Body of pancreas (tissue), 4 donors: ENCODE data around the gene NCR2. TPM values are rescaled to one million over a fixed set of nuclear protein-coding genes. Genes with fewer than 3 reads are reported as not detected.

Source experiments
- ATAC-seq: fragments of 150-250 bp; one replicate; pipeline ENCODE4 v1.9.1; 2016
- DNase-seq, 4 donors: peaks; one replicate each; pipeline ENCODE4 v3.0.0-alpha.2; 2019
- H3K27ac ChIP-seq, 4 donors: fragments of 200-600 bp; sonication (generic); 1 replicate in 3 of 4; 2 replicates in 1 of 4; pipeline versions ENCODE4 v1.5.1 to v1.6.1; 2016 to 2019; ENCODE audit warnings: mild to moderate bottlenecking in 1 of 4, mixed read lengths in 1 of 4, moderate library complexity in 1 of 4
- H3K27me3 ChIP-seq, 2 donors: fragments of 200-600 bp; sonication (generic); one replicate each; pipeline ENCODE4 v1.6.0; 2016; ENCODE audit warnings: mild to moderate bottlenecking in 1 of 2
- H3K36me3 ChIP-seq, 2 donors: fragments of 200-600 bp; sonication (generic); replicated peaks in 1 of 2; 2 replicates each; pipeline ENCODE4 v1.5.1; 2016; ENCODE audit warnings: low read depth in 2 of 2; ENCODE audit not compliant: insufficient read depth in 1 of 2
- H3K4me1 ChIP-seq: fragments of 200-600 bp; sonication (generic); one replicate; pipeline ENCODE4 v1.6.0; 2016
- H3K4me3 ChIP-seq, 2 donors: fragments of 200-600 bp; sonication (generic); 1 replicate in 1 of 2; 2 replicates in 1 of 2; pipeline ENCODE4 v1.5.1; 2016 to 2019
- H3K9me3 ChIP-seq, 3 donors: fragments of 200-600 bp; sonication (generic); 1 replicate in 2 of 3; 2 replicates in 1 of 3; pipeline ENCODE4 v1.5.1; 2016
- POLR2A ChIP-seq, 3 donors: fragments of 450-650 bp; IDR thresholded peaks; one replicate each; pipeline ENCODE4 v1.6.1; 2016; ENCODE audit warnings: antibody characterized with exemption in 3 of 3, mild to moderate bottlenecking in 2 of 3
- WGBS, 2 donors: methylation state at CpG; one replicate each; pipeline ENCODE4 v1.1.5; 2017; 5-methylcytosine and 5-hydroxymethylcytosine counted together
- intact Hi-C: fragments of 100-400 bp; cut with DNase I; formaldehyde crosslinking; loops from one replicate; pipeline ENCODE4 v1.15.1; 2023
- total RNA-seq, 2 donors: library from RNA; depleted of rRNA; stranded (reverse); fragments of >200 nt; gene quantifications; one replicate each; pipeline ENCODE4 v1.1.0, GENCODE V29; 2016
- TF ChIP-seq, protein P1 (sequence below), 7 experiments: fragments of 450-650 bp in 4 of 7; fragments of 200-600 bp in 3 of 7; sonication (generic) in 3 of 7; IDR thresholded peaks; one replicate each; pipeline ENCODE4 v1.5.1; 2016 to 2019; ENCODE audit warnings: antibody characterized with exemption in 7 of 7

NCR2 gene
- total RNA-seq, 2 donors from 2014 or later: not detected

DNA sequence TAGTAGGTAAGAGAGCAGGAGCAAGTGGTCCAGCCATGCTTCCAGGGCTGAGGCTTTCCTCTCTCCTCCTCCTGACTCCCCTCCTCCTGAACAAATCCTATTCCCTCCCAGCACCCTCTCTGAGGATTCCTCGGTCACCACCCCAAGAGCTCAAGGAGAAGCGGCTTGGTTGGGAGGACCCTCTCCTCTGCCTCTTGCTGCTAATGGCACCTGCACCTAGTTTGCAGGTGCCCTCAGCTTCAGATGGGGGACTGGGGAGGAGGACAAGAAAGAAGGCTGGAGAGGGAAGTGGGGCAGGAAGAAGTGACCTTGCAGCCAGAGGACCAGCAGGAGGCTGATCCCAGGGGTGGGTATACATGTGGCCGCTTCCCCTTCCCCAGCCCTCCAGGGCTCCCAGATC, 17.5 kb downstream of the NCR2 start:
- Histone ChIP-seq H3K4me1 (no peaks in the 10 kb centered on the region), H3K36me3 (no peaks in the 10 kb centered on the region), H3K9me3 (no peaks in the 10 kb centered on the region), H3K4me3 (no peak overlapping the region), H3K27me3 (no peaks in the 10 kb centered on the region), H3K27ac (no peak overlapping the region)
- intact Hi-C loops: no loop called here
- ATAC-seq: no peak
- WGBS, 2 donors: 82 to 96% methylated on average over 3 of the region's 3 CpGs
- DNase-seq: no peak
- no peak for TF ChIP-seq POLR2A (IDR thresholded peaks at IDR 0.05)
- TF ChIP-seq, protein P1, sequence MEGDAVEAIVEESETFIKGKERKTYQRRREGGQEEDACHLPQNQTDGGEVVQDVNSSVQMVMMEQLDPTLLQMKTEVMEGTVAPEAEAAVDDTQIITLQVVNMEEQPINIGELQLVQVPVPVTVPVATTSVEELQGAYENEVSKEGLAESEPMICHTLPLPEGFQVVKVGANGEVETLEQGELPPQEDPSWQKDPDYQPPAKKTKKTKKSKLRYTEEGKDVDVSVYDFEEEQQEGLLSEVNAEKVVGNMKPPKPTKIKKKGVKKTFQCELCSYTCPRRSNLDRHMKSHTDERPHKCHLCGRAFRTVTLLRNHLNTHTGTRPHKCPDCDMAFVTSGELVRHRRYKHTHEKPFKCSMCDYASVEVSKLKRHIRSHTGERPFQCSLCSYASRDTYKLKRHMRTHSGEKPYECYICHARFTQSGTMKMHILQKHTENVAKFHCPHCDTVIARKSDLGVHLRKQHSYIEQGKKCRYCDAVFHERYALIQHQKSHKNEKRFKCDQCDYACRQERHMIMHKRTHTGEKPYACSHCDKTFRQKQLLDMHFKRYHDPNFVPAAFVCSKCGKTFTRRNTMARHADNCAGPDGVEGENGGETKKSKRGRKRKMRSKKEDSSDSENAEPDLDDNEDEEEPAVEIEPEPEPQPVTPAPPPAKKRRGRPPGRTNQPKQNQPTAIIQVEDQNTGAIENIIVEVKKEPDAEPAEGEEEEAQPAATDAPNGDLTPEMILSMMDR (IDR thresholded peaks at IDR 0.05): no peak

DNA sequence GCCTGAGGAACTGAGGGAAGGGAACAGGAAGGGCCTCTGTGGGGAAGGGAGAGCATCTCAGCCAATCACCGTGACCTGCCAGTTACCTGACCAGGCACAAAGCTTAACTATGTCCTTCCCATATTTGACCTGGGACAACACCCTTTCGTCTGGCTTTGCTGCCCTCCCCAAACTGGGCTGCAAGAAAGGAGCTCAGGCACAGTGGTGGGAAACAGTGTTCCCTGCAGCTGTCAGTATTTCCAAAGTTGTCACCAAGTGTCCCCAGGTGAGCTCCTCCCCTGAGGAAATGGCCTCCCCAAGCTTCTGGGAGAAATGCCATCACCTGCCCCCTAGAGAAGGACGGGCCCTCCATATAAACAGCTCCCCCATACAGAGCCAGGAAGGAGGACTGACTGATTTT, 17.9 kb downstream of the NCR2 start:
- Histone ChIP-seq H3K4me3 (no peak overlapping the region), H3K9me3 (no peaks in the 10 kb centered on the region), H3K27ac (no peak overlapping the region), H3K27me3 (no peaks in the 10 kb centered on the region), H3K4me1 (no peaks in the 10 kb centered on the region), H3K36me3 (no peaks in the 10 kb centered on the region)
- intact Hi-C loops: no loop called here
- ATAC-seq: no peak
- WGBS, 2 donors: 46 to 71% methylated on average over 2 to 3 of the region's 3 CpGs
- no peak for TF ChIP-seq POLR2A (IDR thresholded peaks at IDR 0.05)
- TF ChIP-seq, protein P1 (IDR thresholded peaks at IDR 0.05): no peak
- no peak for DNase-seq

DNA sequence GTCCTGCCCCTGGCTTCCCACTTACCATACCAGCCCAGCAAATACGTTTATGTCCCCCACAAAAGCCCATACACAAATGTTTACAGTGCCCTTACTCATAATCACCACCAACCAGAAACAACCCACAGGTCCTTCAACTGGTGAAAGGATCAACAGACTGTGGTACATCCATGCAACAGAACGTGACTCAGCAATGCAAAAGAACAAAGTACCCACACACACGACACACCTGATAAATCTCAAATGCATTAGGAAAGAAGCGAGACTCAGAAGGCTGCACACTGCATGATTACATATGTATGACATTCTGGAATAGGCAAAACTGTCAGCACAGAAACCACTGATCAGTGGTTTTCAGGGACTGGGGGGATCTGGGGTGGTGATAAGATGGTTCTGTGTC, 20.5 kb downstream of the NCR2 start:
- no peaks in the 10 kb centered on the region for H3K27me3 ChIP-seq
- 53 to 58% methylated on average over 4 of the region's 4 CpGs for WGBS, 2 donors
- DNase-seq (no peak), ATAC-seq (no peak)
- no peaks in the 10 kb centered on the region for H3K36me3 ChIP-seq
- intact Hi-C loops: no loop called here
- no peak overlapping the region for H3K4me3 ChIP-seq
- H3K27ac ChIP-seq: no peak overlapping the region
- TF ChIP-seq POLR2A (IDR thresholded peaks at IDR 0.05): no peak
- TF ChIP-seq, protein P1 (IDR thresholded peaks at IDR 0.05): no peak
- H3K9me3 ChIP-seq: peaks cover 0 to 10% (median 0%) of the 10 kb centered on the region in 3 donors
- no peaks in the 10 kb centered on the region for H3K4me1 ChIP-seq

DNA sequence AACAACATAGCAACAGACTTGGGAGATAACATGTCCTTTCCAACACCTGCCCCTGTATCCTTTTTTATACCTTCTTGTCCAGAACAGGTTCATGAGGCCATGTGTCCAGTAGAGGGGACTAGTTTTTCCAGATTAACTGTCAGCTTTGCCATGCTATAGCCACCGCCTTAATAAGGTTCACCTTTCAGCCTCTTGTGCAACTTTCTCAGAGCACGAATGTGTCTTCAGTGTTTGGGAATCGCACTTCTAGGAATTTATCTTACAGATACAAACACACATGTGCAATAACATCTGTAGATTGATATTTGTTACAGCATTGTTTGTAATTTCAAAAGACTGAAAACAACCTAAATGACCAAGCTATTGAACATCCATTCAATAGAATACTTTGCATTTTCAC, 21.4 kb downstream of the NCR2 start:
- DNase-seq: no peak
- WGBS, 2 donors: 60 to 76% methylated on average over 3 of the region's 3 CpGs
- TF ChIP-seq POLR2A (IDR thresholded peaks at IDR 0.05): no peak
- TF ChIP-seq, protein P1 (IDR thresholded peaks at IDR 0.05): no peak
- Histone ChIP-seq H3K36me3 (no peaks in the 10 kb centered on the region), H3K27me3 (no peaks in the 10 kb centered on the region), H3K9me3 (peaks cover 0 to 10% (median 0%) of the 10 kb centered on the region in 3 donors), H3K4me1 (no peaks in the 10 kb centered on the region), H3K27ac (no peak overlapping the region), H3K4me3 (no peak overlapping the region)
- no peak for ATAC-seq
- intact Hi-C loops: no loop called here

DNA sequence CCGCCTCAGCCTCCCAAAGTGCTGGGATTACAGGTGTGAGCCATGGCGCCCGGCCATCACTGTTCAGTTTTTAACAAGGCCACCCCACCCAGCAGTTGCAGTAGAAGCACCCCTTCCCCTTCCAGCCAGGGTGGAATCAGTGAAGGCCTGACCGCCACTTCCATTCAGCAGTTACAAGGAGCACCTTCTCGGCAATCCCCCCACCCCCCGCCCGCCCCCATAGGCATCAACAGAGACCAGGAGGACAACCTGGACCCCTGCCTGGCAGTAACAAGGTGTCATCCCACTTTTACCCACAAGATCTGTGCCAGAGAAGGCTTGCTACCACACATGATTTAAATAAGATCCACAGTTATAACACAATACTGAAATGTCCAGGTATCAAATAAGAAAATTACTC, 23.1 kb downstream of the NCR2 start:
- Histone ChIP-seq H3K27ac (no peak overlapping the region), H3K36me3 (no peaks in the 10 kb centered on the region), H3K9me3 (peaks cover 0 to 10% (median 0%) of the 10 kb centered on the region in 3 donors), H3K27me3 (no peaks in the 10 kb centered on the region), H3K4me3 (no peak overlapping the region), H3K4me1 (no peaks in the 10 kb centered on the region)
- DNase-seq (no peak), ATAC-seq (no peak)
- WGBS, 2 donors: 93 to 94% methylated on average over 7 of the region's 7 CpGs
- no peak for TF ChIP-seq POLR2A (IDR thresholded peaks at IDR 0.05)
- TF ChIP-seq, protein P1 (IDR thresholded peaks at IDR 0.05): no peak
- intact Hi-C loops: no loop called here
